ENCODE data around the gene NPAS2.

DNA sequence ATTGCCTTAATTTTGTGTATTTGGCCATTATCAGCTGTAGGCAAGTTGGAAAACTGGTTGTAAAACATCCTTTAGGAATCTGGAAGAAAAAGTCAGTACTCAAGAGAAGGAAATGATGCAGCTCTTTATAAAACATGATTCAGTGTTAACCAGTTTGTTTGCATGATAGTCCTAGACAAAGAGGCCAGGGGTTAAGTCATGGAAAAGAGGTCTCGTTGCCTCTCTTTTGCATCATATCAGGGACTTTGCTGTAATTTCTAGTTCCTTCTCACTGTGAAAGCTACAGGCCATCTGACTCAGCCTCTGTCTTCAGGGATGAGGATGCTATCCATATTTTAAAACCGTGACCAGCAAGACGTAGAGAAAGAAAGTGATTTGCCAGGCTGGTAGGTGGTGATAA is 38.0 kb downstream of the NPAS2 start:
- TF ChIP-seq, protein P1, sequence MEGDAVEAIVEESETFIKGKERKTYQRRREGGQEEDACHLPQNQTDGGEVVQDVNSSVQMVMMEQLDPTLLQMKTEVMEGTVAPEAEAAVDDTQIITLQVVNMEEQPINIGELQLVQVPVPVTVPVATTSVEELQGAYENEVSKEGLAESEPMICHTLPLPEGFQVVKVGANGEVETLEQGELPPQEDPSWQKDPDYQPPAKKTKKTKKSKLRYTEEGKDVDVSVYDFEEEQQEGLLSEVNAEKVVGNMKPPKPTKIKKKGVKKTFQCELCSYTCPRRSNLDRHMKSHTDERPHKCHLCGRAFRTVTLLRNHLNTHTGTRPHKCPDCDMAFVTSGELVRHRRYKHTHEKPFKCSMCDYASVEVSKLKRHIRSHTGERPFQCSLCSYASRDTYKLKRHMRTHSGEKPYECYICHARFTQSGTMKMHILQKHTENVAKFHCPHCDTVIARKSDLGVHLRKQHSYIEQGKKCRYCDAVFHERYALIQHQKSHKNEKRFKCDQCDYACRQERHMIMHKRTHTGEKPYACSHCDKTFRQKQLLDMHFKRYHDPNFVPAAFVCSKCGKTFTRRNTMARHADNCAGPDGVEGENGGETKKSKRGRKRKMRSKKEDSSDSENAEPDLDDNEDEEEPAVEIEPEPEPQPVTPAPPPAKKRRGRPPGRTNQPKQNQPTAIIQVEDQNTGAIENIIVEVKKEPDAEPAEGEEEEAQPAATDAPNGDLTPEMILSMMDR (conservative IDR thresholded peaks at IDR 0.05 in 1 of 2, IDR thresholded peaks at IDR 0.05 in 1 of 2; ENCODE audit: extremely low read depth in 1 of 2, insufficient read depth in 1 of 2, low read depth in 1 of 2, low read length in 2 of 2): no peak
- no peak for TF ChIP-seq EZH2 (IDR thresholded peaks at IDR 0.05; ENCODE audit: borderline replicate concordance, low read length)

Data from mammary epithelial cell (primary cell).